ENCODE measurements around the gene PKP4.

GRCh38 chr2:158575051-158575635 is 118.4 kb downstream of the PKP4 start:
- TF ChIP-seq POLR2A (IDR thresholded peaks at IDR 0.05; ENCODE audit: low read depth, low read length), result no peak
- no peak for TF ChIP-seq POLR2AphosphoS5 (IDR thresholded peaks at IDR 0.05; ENCODE audit: low read depth, low read length)
- no peak for TF ChIP-seq TAF1 (IDR thresholded peaks at IDR 0.05; ENCODE audit: low read depth, low read length)

All from GM12891 (cell line).